GM21723 (cell line): ENCODE measurements around the gene INAFM2.

Experiments
- ATAC-seq: cut with Tn5 transposase; IDR thresholded peaks from one replicate; pipeline ENCODE4 v1.9.1; 2021; ENCODE audit warnings: mild to moderate bottlenecking, moderate library complexity; ENCODE audit not compliant: unreplicated experiment

The INAFM2 gene

DNA sequence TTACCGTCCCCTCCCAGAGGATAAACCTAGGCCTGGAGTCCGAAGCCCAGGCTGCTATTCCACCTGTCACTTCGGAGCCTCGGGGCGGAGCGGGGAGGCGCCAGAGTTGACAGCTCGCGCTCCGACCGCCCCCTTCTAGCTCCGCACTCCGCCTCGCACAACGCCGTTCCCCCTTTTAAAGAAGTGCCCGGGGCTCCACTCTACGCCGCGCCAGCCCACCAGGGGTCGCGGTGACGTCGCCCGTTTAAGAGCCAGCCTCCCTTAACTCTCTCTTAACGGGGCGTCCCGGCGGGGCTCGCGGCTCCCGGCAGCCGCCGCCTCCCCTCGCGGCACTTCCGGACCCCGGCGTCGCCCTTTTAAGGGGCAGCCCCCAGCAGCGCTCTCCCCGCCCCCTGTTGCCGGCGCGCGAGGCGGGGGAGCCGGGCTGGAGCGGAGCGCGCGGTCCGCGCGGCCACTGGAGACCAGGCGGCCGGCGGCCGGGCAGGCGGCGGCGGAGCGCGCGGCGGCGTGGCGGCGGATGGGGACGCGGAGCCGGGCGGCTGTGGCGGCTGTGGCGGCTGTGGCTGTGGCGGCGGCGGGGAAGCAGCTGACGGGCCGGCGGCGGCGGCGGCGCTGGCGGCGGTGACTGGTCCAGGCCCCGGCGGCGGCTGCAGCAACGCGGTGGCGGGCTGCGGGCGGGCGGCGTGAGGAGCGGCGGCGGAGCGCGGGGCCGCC, at the start of gene INAFM2:
INAFM2 (plus strand) TSS at position 454 of the 714 bp plus-strand sequence. CDS start 364 bp downstream, outside the sequence.
- peak; percentile 85 for ATAC-seq

- no peak for ATAC-seq
These were observed 48.9 kb upstream of the INAFM2 start for GRCh38 chr15:40274350-40275274.

- ATAC-seq, result no peak
These were observed 48.0 kb upstream of the INAFM2 start for GRCh38 chr15:40275523-40275922.

DNA sequence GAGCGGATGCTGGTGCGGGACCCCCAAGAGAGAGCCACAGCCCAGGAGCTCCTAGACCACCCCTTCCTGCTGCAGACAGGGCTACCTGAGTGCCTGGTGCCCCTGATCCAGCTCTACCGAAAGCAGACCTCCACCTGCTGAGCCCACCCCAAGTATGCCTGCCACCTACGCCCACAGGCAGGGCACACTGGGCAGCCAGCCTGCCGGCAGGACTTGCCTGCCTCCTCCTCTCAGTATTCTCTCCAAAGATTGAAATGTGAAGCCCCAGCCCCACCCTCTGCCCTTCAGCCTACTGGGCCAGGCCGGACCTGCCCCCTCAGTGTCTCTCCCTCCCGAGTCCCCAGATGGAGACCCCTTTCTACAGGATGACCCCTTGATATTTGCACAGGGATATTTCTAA, 47.5 kb upstream of the INAFM2 start:
- ATAC-seq, result no peak

DNA sequence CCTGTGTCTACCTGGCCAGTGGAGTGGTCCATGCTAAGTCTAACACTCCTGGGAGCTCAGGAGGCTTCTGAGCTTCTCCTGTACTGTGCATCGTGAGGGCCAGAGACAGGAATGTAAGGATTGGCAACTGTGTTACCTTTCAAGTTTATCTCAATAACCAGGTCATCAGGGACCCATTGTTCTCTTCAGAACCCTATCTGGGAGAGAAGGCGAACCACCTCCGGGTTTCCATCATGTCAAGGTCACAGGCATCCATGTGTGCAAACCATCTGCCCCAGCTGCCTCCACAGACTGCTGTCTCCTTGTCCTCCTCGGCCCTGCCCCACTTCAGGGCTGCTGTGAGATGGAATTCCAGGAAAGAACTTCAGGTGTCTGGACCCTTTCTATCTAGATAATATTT, 46.6 kb upstream of the INAFM2 start:
- no peak for ATAC-seq

GRCh38 chr15:40277471-40277870, 46.0 kb upstream of the INAFM2 start:
- no peak for ATAC-seq

DNA sequence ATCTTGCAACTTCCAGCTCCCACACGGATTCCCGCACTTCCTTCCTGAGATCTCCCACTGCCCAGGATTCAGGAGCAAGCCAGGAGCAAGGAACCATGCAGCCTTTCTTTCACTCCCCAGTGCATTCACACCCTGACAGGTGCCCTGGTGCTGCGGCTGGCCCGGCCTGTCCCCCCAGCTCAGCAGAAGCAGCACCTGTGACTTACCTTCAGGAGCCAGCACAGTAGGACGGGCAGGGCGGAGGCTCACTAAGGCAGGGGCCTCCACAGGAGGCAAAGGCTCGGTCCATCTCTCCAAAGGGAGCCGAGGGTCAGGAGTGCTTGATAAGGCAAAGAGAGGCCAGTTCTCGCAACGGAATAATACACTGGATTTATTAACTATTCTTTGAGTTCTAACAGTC, 45.5 kb upstream of the INAFM2 start:
- no peak for ATAC-seq

DNA sequence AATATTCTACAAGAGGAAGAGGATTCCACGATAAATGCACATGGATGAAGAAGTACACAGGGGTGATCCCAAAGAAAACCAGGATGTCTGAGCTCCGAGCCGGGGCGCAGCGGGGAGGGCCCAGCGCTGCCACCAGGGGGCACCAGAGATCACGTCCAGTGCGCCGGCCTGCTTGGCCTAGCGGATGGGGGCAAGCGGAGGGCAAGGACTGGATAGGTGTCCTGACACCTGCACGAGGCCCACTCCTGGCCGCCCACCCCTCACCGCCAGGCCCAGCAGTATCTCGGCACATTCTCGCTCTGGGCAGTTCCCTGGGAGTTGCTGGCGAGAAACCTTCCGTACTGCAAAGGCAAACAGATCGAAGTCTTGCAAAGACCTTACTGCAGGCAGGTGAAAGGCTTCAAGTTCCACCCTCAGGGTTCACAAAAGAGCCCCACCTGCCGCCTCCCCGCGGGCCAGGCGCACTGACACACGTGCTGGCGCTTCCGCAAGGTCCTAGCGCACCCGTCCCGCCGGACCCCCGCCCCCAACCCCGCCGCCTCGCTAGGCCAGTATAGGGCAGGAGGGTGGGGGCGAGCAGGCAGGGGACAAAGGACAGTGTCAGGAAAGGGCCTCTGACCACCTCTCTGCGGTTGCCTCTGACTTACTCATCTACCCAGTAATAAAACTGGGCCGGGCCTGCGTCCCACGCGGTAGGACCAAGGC, 43.9 kb upstream of the INAFM2 start:
- ATAC-seq, result no peak

DNA sequence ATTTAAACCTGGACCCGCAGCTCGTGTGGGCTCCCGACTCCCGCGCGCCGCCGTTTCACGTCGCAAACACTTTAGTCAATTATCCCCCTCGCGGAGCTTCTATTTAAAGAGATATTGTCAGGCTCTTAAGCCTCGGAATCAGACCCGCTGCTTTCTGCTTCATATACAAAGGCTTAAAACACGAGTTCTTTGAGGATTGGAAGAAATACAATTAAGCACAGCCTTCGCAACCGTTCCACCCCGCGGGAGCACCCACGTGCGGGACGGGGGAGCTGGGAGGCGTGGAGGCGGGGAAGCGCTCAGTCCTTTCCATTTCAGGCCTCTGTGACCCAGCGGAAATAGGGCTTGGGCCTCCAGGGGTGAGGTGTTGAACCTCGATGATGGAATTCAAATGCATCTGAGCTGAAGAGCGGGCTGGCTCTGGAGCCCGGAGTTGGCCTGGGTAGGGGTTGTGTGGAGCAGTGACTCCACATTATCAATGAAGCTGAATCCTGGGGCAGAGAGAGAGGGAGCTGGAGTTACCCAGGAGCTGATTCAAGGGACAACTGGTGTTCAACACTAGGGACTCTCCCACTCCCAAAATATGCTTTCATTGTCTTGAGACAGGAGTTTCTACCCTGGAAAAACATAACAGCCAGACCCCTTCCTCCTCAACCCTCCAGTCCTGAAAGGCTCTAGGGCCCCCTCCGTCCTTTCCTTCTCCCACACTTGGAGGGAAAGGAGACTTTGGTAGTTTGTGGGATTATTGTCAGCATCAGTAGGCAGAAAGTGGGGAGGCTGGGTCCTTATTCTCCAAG, 43.0 kb upstream of the INAFM2 start:
- ATAC-seq, result no peak

DNA sequence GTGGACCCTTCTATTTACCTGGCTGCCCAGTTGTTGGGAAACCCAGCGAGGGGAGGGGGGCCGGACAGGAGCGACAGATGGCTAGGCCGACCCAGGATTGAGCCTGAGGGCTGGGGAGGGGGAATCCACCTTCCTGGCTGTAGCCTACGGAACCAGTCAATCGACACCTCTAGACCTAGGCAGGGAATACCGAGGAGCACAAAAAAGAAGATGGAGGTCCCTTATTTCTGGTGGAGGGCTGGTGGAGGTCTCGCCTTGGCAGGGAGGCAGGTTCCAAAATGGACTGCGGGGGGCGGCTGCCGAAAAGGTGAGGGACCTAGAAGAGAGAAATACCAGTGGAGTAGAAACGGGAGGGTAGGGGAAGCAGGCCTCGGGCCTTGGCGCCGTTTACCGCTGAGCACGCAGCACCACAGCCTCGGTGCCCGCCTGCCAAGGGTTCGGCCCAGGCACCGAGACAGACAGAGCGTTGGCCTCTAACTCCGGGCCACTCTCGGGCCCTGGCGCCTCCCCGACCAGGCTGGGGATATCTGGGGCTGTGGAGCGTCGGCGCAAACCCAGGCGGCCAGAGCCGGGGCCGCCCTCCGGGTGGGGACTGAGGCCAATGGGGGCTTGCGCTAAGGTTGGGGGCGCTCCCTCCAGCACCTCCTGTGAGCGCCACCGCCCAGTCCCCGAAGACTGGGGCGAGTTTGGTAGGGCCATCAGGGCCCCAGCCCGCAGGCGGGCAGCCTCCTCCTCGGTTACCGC, 42.3 kb upstream of the INAFM2 start:
- no peak for ATAC-seq

DNA sequence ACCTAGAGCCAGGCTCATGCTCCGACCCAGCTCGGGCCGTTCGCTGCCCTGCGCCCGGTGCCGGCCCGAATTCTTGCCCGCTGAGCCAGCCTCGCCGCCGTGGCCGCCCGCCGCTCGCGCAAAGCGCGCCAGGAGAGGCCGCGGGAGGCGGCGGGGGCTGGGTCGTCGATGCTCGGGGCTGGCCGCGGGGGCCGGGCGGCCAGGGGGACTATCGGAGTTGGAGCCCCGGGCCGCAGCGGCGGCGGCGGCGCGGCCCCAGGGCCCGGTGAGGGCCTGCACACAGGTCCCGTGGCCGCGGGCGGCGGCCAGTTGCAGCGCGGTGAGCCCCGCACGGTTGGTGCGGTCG, 41.7 kb upstream of the INAFM2 start:
- ATAC-seq, result no peak

- peak; percentile 49 for ATAC-seq
These were observed 41.2 kb upstream of the INAFM2 start for GRCh38 chr15:40282147-40282868.

- no peak for ATAC-seq
These were observed 40.5 kb upstream of the INAFM2 start, which contains the start of gene ANKRD63 for GRCh38 chr15:40282869-40283614. Gene ANKRD63 (minus strand): TSS chr15:40283064. CDS start chr15:40282586, 478 bp downstream.

DNA sequence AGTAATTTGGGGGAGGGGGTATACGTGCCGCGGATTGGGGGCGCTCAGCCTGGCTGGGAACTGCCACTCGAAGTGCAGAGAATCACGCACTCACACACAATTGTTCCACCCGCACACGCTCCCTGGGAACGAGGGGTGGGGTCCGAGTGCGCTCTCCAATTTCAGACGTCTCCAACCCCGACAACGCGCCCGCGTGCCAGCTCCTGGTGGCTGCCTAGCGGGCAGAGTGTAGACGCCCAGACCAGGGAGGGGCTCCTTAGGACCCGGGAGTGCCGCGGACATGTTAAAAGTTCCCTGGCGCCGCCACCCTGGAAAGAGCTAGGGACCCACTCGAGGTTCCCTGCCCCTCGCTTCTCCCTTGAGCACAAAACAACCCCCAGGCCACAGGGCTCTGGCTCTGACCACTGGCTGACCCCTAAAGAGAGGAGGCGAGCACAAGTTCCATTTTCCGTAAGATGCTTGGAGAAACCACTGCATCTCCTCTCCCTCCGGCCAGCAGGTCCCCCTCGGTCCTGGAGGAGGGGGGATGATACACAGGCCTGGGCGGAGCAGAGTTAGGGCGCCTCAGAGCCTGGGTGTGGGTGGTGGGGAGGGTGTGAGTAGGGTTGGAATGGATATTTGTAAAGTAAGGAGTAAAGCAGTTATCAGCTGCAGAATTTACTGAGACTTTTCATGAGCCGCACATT, 39.7 kb upstream of the INAFM2 start:
- no peak for ATAC-seq

DNA sequence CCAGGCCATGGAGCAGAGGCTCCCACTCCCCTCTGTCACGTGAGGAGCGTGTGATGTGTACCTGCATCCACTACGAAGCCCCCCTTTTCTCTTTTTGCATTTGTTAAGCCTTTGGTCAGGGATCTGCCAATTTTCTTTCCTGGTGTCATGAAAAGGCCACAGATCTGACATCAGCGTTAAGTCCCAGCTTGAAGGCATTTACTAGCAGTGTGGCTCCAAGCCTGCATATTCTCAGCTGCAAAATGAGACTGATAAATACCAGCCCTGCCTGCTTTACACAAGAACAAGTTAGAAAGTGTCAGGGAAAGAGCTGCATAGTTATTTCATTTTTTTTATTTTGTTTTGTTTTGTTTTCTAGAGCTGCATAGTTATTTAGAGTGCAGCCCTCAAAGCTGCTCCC, 38.3 kb upstream of the INAFM2 start:
- ATAC-seq, result no peak

- ATAC-seq, result no peak
These were observed 37.9 kb upstream of the INAFM2 start for GRCh38 chr15:40285554-40286011.

GRCh38 chr15:40286061-40286532, 37.4 kb upstream of the INAFM2 start:
- ATAC-seq, result no peak

DNA sequence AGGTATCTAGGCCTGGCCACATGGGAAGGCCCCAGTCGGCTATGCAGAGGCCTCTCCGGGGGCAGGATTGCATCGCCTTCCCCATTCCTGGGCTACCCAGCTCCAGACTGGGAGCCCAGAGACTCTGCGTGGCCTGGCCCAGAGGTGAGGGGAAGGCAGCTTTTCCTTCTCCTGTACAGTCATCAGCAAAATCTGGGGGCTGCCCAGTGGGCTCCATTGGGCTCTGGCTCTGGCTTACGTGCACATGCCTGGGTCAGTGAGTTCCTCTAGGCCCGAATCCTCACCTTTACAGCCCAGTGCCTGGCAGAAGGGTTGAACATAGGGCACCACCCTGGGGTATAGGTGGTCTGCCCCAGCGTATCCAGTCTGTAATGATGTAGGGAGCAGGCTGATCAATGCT, 36.7 kb upstream of the INAFM2 start:
- ATAC-seq, result no peak
